Lung (tissue), 12 donors: ENCODE data around the gene MRPL49. TPM values are rescaled to one million over a fixed set of nuclear protein-coding genes. Genes with fewer than 3 reads are reported as not detected.
A peak's percentile ranks its signal among the peaks of the same experiment; 100 is the strongest.

ENCODE experiments used
- ATAC-seq: fragments of 200-7000 bp; cut with Tn5 transposase; one replicate; pipeline ENCODE4 v1.9.1; 2020; ENCODE audit warnings: moderate number of reproducible peaks; ENCODE audit not compliant: insufficient read depth, low FRiP score
- DNase-seq, 3 donors: peaks; one replicate each; pipeline ENCODE4 v3.0.0-alpha.2; 2013 to 2017
- H3K27ac ChIP-seq, 2 donors: one replicate each; pipeline ENCODE4 v1.5.1; 2013; ENCODE audit warnings: mild to moderate bottlenecking in 2 of 2, moderate library complexity in 2 of 2, control low read depth in 1 of 2, inconsistent platforms in 1 of 2, low read depth in 1 of 2, low read length in 1 of 2
- H3K27me3 ChIP-seq, 3 donors: one replicate each; pipeline ENCODE4 v1.5.1; 2013; ENCODE audit warnings: low read length in 2 of 3; ENCODE audit not compliant: control insufficient read depth in 3 of 3, insufficient read depth in 3 of 3
- H3K36me3 ChIP-seq, 4 donors: one replicate each; pipeline ENCODE4 v1.5.1; 2013; ENCODE audit warnings: low read length in 4 of 4, mild to moderate bottlenecking in 1 of 4, moderate library complexity in 1 of 4; ENCODE audit not compliant: control insufficient read depth in 4 of 4, insufficient read depth in 4 of 4
- H3K4me1 ChIP-seq, 5 donors: one replicate each; pipeline ENCODE4 v1.5.1; 2013; ENCODE audit warnings: low read length in 5 of 5, mild to moderate bottlenecking in 2 of 5, moderate library complexity in 1 of 5; ENCODE audit not compliant: control insufficient read depth in 5 of 5, insufficient read depth in 5 of 5
- H3K4me3 ChIP-seq: one replicate; pipeline ENCODE4 v1.5.1; 2013; ENCODE audit warnings: mild to moderate bottlenecking, control low read depth, moderate library complexity
- H3K9ac ChIP-seq, 2 donors: one replicate each; pipeline ENCODE4 v1.5.1; 2013; ENCODE audit warnings: low read length in 2 of 2, control low read depth in 1 of 2; ENCODE audit not compliant: insufficient read depth in 1 of 2
- H3K9me3 ChIP-seq, 4 donors: one replicate each; pipeline ENCODE4 v1.5.1; 2013; ENCODE audit warnings: low read length in 3 of 4, mild to moderate bottlenecking in 1 of 4, moderate library complexity in 1 of 4; ENCODE audit not compliant: control insufficient read depth in 4 of 4, insufficient read depth in 3 of 4
- CTCF ChIP-seq: IDR thresholded peaks from 2 replicates; pipeline ENCODE4 v1.5.1; 2012; ENCODE audit warnings: mild to moderate bottlenecking; ENCODE audit errors: control extremely low read depth, extremely low read depth
- WGBS, 2 donors: extraction: QIAGEN DNeasy Blood & Tissue Kit; methylation state at CpG; one replicate each; pipeline ENCODE4 v1.1.7; 2013; 5-methylcytosine and 5-hydroxymethylcytosine counted together
- polyA plus RNA-seq, 2 donors: library from polyadenylated mRNA; stranded (reverse); fragments of 200-250 nt; gene quantifications; one replicate each; pipeline ENCODE4 v1.2.1, GENCODE V29; 2013
- total RNA-seq, 2 donors: library from RNA; depleted of rRNA in 1 of 2; stranded (reverse); fragments of >200 nt in 1 of 2; gene quantifications; one replicate each; pipeline ENCODE4 v1.2.1, GENCODE V29; 2014 to 2021
- donor health status: control.
- donor health status: control.
- donor health status: Bipolar disorder and iron deficiency.
- donor health status: healthy.
- donor health status: DM: yes; HTN: yes; CAD: no.

The MRPL49 gene
- total and polyA plus RNA-seq, 4 donors = 26.3 to 57.2 (median 39.9) TPM

- no peaks in the 10 kb centered on the region for H3K36me3 ChIP-seq
- no peaks in the 10 kb centered on the region for H3K27me3 ChIP-seq
- 75 to 80% methylated on average over 3 of the region's 3 CpGs for WGBS, 2 donors
- H3K27ac ChIP-seq = no peak overlapping the region
- no peaks in the 10 kb centered on the region for H3K9me3 ChIP-seq
- DNase-seq (no peak), ATAC-seq (no peak)
- H3K4me1 ChIP-seq = peaks cover 0 to 6% (median 0%) of the 10 kb centered on the region in 5 donors
- H3K4me3 ChIP-seq = no peak overlapping the region
- no peak overlapping the region for H3K9ac ChIP-seq
- no peak for TF ChIP-seq CTCF
Observed at GRCh38 chr11:65160643-65161042, 38.5 kb downstream of the MRPL49 start.

- WGBS, 2 donors = 85 to 95% methylated on average over 2 of the region's 2 CpGs
- Histone ChIP-seq H3K4me1 (peaks cover 0 to 7% (median 0%) of the 10 kb centered on the region in 5 donors), H3K36me3 (no peaks in the 10 kb centered on the region), H3K9ac (no peak overlapping the region), H3K4me3 (no peak overlapping the region), H3K27ac (no peak overlapping the region), H3K27me3 (no peaks in the 10 kb centered on the region), H3K9me3 (no peaks in the 10 kb centered on the region)
- ATAC-seq = no peak
- no peak for TF ChIP-seq CTCF
- DNase-seq = no peak
Observed at GRCh38 chr11:65163684-65164083, 41.6 kb downstream of the MRPL49 start.

- Histone ChIP-seq H3K27ac (peak overlapping the region in 1 of 2 donors; percentile 17), H3K4me1 (peaks cover 0 to 7% (median 0%) of the 10 kb centered on the region in 5 donors), H3K27me3 (no peaks in the 10 kb centered on the region), H3K9ac (peak overlapping the region; percentile 57 to 69), H3K4me3 (no peak overlapping the region), H3K36me3 (no peaks in the 10 kb centered on the region), H3K9me3 (peaks cover 0 to 2% (median 0%) of the 10 kb centered on the region in 4 donors)
- 52 to 75% methylated on average over 31 of the region's 31 CpGs for WGBS, 2 donors
- TF ChIP-seq CTCF = no peak
- ATAC-seq (no peak), DNase-seq (peak; percentile 71 to 85 (median 83))
Observed at GRCh38 chr11:65165410-65166317, 43.5 kb downstream of the MRPL49 start.
